ENCODE results near the gene SF3B1.
"Not testable (repeated sequence)": the region's sequence is repeated elsewhere in the genome, so short reads cannot be mapped to it uniquely, and the experiment has no call there.

Gene SF3B1

GRCh38 chr2:197434541-197435513 lies at the start of gene SF3B1:
TSS of gene SF3B1 (minus strand) at chr2:197435028. CDS start at chr2:197434999, 29 bp downstream.
- TF ChIP-seq CTCF (IDR thresholded peaks at IDR 0.05; ENCODE audit: low read depth, low read length, missing control alignments), result no peak
- DNase-seq (ENCODE audit: low read depth), result peak; percentile 92

GRCh38 chr2:197484248-197484647 lies 49.4 kb upstream of the SF3B1 start:
- H3K4me3 ChIP-seq (ENCODE audit: low read depth, low read length); in situ Hi-C loops (cut with HindIII; ENCODE audit: low sequenced_read_pairs); DNase-seq (ENCODE audit: low read depth): not testable (repeated sequence)

More at GRCh38 chr2:197434541-197435513, at the start of gene SF3B1:
- peak within 1 kb of the TSS; percentile 98 for H3K4me3 ChIP-seq (ENCODE audit: low read depth, low read length)
- in situ Hi-C loops (cut with HindIII; ENCODE audit: low sequenced_read_pairs), result no loop called here

- no peak for TF ChIP-seq CTCF (IDR thresholded peaks at IDR 0.05; ENCODE audit: low read depth, low read length, missing control alignments)
- no peak overlapping the region for H3K4me3 ChIP-seq (ENCODE audit: low read depth, low read length)
- in situ Hi-C loops (cut with HindIII; ENCODE audit: low sequenced_read_pairs), result no loop called here
- DNase-seq (ENCODE audit: low read depth), result no peak
These were observed 45.6 kb upstream of the SF3B1 start for GRCh38 chr2:197480165-197481036.

- no peak overlapping the region for H3K4me3 ChIP-seq (ENCODE audit: low read depth, low read length)
- DNase-seq (ENCODE audit: low read depth), result no peak
- in situ Hi-C loops (cut with HindIII; ENCODE audit: low sequenced_read_pairs), result loop anchor here (5.0 kb wide), 1 partner anchor 70 kb away; no protein-coding TSS in a partner anchor
- TF ChIP-seq CTCF (IDR thresholded peaks at IDR 0.05; ENCODE audit: low read depth, low read length, missing control alignments), result no peak
These were observed 43.0 kb upstream of the SF3B1 start for GRCh38 chr2:197477797-197478196.

- no peak overlapping the region for H3K4me3 ChIP-seq (ENCODE audit: low read depth, low read length)
- no peak for TF ChIP-seq CTCF (IDR thresholded peaks at IDR 0.05; ENCODE audit: low read depth, low read length, missing control alignments)
- DNase-seq (ENCODE audit: low read depth), result no peak
- in situ Hi-C loops (cut with HindIII; ENCODE audit: low sequenced_read_pairs), result no loop called here
These were observed 37.3 kb upstream of the SF3B1 start for GRCh38 chr2:197472166-197472565.

- TF ChIP-seq CTCF (IDR thresholded peaks at IDR 0.05; ENCODE audit: low read depth, low read length, missing control alignments), result no peak
- in situ Hi-C loops (cut with HindIII; ENCODE audit: low sequenced_read_pairs), result no loop called here
- no peak overlapping the region for H3K4me3 ChIP-seq (ENCODE audit: low read depth, low read length)
- DNase-seq (ENCODE audit: low read depth), result peak; percentile 24
These were observed 29.3 kb upstream of the SF3B1 start for GRCh38 chr2:197464175-197464574.

Data from astrocyte of the cerebellum (primary cell).